ENCODE results near the gene FAR2.

DNA sequence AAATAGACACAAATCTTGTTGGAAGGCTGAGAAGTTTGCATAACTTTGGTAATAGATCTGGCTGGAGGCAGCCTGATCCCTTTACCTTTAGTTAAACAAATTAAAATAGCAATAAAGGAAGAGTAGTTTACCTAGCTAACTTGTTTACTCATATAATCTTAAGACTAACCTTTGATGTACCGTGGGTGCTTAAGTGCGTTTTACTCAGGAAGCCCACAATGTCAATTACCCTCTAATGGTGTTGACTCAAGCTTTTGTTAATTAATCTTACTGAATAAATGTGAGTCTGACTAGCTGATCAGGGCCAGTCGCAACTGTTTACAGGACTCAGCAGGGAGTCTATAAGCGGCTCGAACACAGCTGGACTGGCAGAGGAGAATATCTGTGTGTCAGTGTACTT, 51.5 kb downstream of the FAR2 start:
- TF ChIP-seq ZNF384 (IDR thresholded peaks at IDR 0.05) (no peak), CTBP1 (IDR thresholded peaks at IDR 0.05; ENCODE audit: borderline replicate concordance) (no peak), SP1 (IDR thresholded peaks at IDR 0.05) (no peak), ELF4 (IDR thresholded peaks at IDR 0.05) (no peak), ARNT (IDR thresholded peaks at IDR 0.05) (no peak), FOXM1 (IDR thresholded peaks at IDR 0.05; ENCODE audit: borderline replicate concordance) (no peak), TARDBP (IDR thresholded peaks at IDR 0.05) (no peak), HDGF (IDR thresholded peaks at IDR 0.05; ENCODE audit: borderline replicate concordance) (no peak), NFRKB (IDR thresholded peaks at IDR 0.05) (no peak), LEF1 (IDR thresholded peaks at IDR 0.05; ENCODE audit: borderline replicate concordance) (no peak), BHLHE40 (IDR thresholded peaks at IDR 0.05; ENCODE audit: borderline replicate concordance) (no peak), FOXA1 (IDR thresholded peaks at IDR 0.05) (no peak), SUZ12 (IDR thresholded peaks at IDR 0.05) (no peak)
- TF ChIP-seq, protein P1, sequence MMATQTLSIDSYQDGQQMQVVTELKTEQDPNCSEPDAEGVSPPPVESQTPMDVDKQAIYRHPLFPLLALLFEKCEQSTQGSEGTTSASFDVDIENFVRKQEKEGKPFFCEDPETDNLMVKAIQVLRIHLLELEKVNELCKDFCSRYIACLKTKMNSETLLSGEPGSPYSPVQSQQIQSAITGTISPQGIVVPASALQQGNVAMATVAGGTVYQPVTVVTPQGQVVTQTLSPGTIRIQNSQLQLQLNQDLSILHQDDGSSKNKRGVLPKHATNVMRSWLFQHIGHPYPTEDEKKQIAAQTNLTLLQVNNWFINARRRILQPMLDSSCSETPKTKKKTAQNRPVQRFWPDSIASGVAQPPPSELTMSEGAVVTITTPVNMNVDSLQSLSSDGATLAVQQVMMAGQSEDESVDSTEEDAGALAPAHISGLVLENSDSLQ (IDR thresholded peaks at IDR 0.05), result no peak

Measured in HEK293T (cell line).